DMS 273 (cell line): ENCODE measurements around the gene HACL1.
"Not testable (repeated sequence)": the region's sequence is repeated elsewhere in the genome, so short reads cannot be mapped to it uniquely, and the experiment has no call there.

Experiments
- DNase-seq: peaks from one replicate; lab custom pipeline; 2025; ENCODE audit not compliant: unreplicated experiment; lab: John Stamatoyannopoulos, UW

The HACL1 gene

GRCh38 chr3:15630646-15631350, 29.4 kb upstream of the HACL1 start:
- no peak for DNase-seq

DNA sequence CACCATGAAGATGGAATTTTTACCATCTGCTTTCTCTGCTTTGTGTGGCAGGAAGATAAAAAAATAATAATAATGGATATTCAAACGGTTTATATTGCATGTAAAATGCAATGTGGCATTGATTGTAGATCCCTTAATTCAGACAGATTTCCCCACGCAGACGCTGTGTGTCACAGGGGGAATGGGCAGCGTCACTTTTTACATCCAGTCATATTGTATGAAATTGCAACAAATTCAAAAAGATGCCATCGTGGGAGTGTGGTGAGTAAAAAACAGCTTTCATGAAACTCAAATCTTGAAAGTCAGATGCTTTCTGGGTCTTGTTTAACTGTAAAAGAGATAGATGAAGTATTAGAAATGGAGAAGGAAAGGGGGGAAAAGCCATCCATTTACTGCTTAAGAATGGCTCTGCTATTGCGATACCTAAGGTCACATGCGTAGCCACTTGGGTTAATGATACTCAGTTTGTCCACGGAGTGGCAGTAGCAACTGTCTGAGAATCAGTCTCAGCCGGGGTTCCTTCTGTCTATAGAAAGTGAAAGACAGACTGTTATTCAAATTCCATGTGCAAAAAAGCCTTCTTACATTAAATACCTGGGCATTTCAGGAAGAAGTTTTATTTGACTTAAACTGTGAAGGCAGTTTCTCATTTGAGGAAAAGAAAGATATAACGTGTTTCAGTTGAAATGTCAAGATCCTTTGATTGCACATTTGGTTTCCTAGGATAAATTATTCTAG, 28.7 kb upstream of the HACL1 start:
- peak; percentile 80 for DNase-seq

- DNase-seq, result no peak
Measured at GRCh38 chr3:15628967-15629366, 27.6 kb upstream of the HACL1 start.

DNA sequence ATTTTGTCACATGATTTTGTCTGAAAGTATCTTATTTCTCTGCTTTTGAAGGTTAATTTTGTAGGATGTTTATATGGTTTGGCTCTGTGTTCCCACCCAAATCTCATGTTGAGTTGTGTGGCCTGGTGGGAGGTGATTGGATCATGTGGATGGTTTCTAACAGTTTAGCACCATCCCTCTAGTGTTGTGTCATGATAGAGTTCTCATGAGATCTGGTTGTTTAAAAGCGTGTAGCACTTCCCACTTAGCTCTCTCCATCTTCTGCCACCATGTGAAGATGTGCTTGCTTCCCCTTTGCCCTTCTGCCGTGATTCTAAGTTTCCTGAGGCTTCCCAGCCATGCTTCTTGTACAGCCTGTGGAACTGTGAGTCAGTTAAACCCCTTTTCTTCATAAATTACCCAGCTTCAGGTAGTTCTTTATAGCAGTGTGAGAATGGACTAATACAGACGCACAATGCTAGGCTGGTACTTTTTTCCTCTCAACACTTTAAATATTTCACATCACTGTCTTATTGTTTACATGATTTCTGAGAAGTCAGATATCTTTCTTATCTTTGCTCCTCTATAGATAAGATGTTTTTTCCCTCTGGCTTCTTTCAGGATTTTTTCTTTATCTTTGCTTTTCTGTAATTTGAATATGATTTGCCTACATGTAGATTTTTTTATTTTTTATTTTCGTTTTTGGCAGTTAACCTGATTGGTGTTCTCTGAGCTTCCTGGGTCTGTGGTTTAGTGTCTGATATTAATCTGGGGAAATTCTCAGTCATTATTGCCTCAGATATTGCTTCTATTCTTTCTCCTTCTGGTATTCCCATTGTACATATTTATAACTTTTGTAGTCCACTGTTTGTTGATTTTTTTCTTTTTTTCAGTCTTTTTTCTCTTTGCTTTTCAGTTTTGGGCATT, 22.4 kb upstream of the HACL1 start:
- DNase-seq, result no peak

- DNase-seq, result not testable (repeated sequence)
Measured at GRCh38 chr3:15619659-15620464, 18.5 kb upstream of the HACL1 start.

GRCh38 chr3:15616053-15616452, 14.7 kb upstream of the HACL1 start:
- no peak for DNase-seq

DNA sequence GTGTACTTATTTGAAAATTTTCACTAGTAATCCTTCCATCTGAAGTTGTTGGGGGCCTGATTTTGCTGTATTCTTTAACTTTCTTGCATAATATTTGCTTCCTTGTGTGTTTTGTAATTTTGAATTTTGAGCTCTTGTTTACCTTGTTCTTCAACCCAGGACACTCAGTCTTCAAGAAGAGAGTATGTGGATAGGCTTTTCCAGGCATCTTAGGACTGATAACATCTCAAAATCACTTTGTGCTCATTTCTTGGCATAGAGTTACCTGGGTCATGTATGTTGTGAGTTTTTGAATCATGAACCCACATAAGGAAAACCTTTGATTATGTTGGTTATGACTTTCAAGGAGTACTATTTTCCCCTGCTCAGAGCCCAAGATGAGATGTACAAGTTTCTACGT, 13.6 kb upstream of the HACL1 start:
- DNase-seq, result no peak

GRCh38 chr3:15612001-15612400, 10.6 kb upstream of the HACL1 start:
- no peak for DNase-seq

GRCh38 chr3:15611018-15611417, 9.6 kb upstream of the HACL1 start:
- no peak for DNase-seq

DNA sequence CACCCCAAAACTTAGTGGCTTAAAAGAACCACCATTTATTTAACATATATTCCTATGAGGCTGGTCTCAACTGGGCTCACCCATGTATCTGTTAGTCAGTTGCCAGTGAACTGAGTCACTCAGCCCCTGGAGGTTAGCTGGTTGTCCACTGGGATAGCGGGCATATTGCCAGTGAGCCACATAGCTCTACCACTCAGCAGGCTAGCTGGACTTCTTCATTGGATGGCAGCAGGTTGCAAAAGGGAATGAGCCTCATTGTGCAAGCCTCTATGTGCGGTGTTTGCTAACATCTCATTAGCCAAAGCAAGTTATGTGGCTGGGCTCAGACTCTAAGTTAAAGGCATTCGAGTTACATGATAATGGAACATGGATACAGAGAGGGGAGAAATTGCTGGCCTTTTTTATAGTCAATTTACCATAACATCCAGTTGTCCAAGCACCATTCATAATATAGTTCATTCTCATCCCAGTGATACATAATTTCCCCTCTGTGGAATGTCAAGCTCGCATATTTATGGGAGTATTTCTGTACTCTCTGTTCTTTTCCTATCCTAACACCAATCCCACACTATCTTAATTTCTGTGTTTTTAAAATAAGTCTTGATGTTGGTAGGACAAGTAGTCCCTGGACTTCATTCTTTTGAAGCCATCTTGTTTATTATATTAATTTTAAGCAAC, 8.9 kb upstream of the HACL1 start:
- DNase-seq, result no peak

- DNase-seq, result no peak
Measured at GRCh38 chr3:15606434-15606891, 5.1 kb upstream of the HACL1 start.

DNA sequence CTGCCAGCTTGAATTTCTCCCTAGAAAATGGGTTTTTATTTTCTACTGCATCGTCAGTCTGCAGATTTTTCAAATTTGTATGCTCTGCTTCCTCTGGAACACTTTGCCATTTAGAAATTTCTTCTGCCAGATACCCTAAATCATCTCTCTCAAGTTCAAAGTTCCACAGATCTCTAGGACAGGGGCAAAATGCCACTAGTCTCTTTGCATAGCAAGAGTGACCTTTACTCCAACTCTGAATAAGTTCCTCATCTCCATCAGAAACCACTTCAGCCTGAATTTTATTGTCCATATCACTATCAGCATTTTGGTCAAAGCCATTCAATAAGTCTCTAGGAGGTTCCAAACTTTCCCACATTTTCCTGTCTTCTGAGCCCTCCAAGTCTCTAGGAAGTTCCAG, 3.2 kb upstream of the HACL1 start:
- DNase-seq, result not testable (repeated sequence)

DNA sequence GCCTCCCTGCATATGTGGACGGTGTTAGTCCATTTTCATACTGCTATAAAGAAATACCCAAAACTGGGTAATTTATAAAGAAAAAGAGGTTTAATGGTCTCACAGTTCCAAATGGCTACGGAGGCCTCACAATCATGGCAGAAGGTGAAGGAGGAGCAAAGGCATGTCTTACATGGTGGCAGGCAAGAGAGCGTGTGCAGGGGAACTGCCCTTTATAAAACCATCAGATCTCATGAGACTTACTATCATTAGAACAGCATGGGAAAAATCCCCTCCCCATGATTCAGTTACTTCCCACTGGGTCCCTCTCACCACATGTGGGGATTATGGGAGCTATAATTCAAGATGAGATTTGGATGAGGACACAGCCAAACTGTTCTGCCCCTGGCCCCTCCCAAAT, 1.4 kb upstream of the HACL1 start:
- DNase-seq, result not testable (repeated sequence)

- DNase-seq, result no peak
Measured at GRCh38 chr3:15602146-15602536, 772 bp upstream of the HACL1 start.

- DNase-seq, result no peak
Measured at GRCh38 chr3:15601046-15601398, 347 bp downstream of the HACL1 start.

DNA sequence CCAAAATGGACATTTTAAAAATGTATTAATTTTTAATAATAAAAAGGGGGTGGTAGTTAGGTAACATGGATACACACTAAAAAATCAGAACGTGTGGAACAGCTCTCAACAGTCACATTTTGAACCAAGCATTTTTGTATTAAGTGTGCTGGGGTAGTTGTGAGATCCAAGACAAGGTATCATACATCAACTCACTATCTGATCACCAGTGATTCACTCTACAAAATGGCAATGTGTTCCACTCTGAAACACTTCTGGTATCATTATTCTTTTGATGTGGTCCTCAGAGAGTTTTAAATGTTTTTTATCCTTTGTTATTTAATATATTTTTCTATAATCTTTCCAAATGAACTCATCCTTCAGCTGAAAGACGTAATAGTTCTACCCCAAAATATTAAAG, 5.4 kb downstream of the HACL1 start:
- DNase-seq, result no peak

DNA sequence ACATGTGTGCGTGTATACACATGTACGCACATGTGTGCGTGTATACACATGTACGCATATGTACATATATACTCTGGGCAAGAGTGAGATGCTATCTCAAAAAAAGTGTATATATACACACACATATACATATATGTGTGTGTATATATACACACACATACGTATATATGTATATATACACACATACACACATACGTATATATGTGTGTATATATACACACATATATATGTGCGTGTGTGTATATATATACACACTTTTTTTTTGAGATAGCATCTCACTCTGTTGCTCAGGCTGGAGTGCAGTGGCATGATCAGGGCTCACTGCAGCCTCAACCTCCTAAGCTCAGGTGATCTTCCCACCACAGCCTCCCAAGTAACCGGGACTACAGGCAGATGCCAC, 8.4 kb downstream of the HACL1 start:
- DNase-seq, result no peak

DNA sequence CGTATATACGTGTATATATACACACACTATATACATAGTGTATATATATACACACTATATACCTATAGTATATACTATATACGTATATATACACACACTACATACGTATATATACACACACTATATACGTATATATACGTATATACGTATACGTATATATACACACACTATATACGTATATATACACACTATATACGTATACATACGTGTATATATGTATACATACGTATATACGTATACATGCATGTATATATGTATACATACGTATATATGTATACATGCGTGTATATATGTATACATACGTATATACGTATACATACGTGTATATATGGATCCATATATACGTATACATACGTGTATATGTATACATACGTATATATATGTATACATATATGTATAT, 9.4 kb downstream of the HACL1 start:
- DNase-seq, result no peak

DNA sequence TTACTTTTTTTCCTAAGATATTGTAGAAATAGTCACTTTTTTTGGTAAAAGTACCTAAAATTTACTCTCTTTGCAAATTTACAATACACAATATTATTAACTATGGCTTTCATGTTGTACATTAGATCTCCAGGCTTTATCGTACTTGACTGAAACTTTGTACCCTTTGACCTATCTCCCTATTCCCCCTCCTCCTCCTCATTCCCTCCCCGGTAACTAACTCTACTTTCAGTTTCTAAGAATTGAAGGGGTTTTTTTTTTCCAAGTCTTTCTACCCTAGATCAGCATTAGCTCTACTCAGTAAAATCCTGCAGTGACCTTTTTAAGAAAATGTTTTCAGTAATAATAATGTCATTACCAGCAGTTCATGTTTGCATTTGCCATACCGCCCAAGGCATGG, 10.1 kb downstream of the HACL1 start:
- no peak for DNase-seq

DNA sequence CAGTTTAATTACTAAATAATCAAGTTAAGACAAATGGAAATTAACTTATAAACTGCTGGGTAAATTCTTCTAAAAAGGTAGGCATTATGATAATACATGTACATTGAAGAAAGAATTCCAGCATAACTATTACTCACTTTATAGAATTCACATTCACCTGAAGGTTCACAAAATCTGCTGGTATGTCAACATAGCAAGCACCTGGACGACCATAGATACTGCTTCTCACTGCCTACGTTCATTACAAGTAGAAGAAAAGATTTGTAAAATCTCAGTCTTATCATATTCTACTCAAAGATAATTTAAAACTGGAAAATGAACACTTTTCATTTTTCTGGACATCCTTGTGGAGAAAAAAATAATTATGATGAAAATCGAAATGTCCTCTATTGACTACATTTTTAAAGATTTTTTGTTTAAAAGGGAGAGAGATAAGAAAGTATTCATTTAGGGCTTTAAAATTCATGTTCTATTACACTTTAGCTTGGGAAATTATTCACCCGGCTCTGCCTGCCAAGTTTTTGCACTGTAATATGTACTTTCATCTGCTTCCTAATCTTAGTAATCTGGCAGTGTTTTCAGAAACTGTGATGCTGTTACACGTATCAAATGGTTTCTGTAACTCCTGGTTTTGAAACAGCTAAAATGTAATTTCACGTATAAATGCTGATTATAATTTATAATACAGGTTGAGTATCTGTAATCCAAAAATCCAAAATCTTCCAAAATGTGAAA, 16.1 kb downstream of the HACL1 start:
- DNase-seq, result no peak
